Measurements from ENCODE around the gene SYNJ2.

SYNJ2 gene

DNA sequence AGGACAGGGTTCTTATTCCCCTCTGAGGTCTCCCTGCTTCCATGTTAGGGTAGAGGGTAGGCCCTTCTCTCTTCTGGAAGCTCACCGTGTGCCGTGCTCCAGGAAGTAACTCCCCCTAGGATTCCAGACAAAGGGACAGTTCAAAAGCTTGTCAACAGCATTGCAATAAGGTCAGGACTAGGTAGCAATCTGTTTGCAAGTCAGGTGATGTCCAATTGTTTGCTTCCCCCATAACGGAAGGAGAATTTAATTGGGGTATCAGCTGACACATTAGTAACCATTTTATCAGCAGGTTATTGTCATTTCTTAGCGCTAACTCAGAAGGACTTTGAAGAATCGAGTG lies 41.9 kb downstream of the SYNJ2 start:
- Histone ChIP-seq H3K9me3 (ENCODE audit: low read length) (no peaks in the 10 kb centered on the region), H3F3A (ENCODE audit: insufficient read depth, low read length) (no peaks in the 10 kb centered on the region), H2AFZ (ENCODE audit: low read length) (no peak overlapping the region), H3K4me3 (ENCODE audit: low read depth, low read length, poor library complexity, severe bottlenecking) (no peak overlapping the region), H3K9me2 (ENCODE audit: low read depth, low read length) (no peaks in the 10 kb centered on the region), H3K36me3 (ENCODE audit: insufficient read depth, low read length) (no peaks in the 10 kb centered on the region), H3K9ac (ENCODE audit: low read length) (no peak overlapping the region), H3K79me2 (ENCODE audit: insufficient read depth, low read length) (no peaks in the 10 kb centered on the region), H3K4me2 (ENCODE audit: low read length) (no peak overlapping the region), H3K27me3 (ENCODE audit: insufficient read depth, low read length) (peaks cover 4% of the 10 kb centered on the region; the same call in 1 of the 2 replicates), H4K20me1 (ENCODE audit: insufficient read depth, low read length) (no peaks in the 10 kb centered on the region), H3K27ac (ENCODE audit: low read depth, low read length, poor library complexity, severe bottlenecking) (no peak overlapping the region), H3K4me1 (ENCODE audit: insufficient read depth, low read length, severe bottlenecking) (peaks cover 5% of the 10 kb centered on the region)
- no peak for TF ChIP-seq EZH2 (IDR thresholded peaks at IDR 0.05; ENCODE audit: borderline replicate concordance, low read length)

DNA sequence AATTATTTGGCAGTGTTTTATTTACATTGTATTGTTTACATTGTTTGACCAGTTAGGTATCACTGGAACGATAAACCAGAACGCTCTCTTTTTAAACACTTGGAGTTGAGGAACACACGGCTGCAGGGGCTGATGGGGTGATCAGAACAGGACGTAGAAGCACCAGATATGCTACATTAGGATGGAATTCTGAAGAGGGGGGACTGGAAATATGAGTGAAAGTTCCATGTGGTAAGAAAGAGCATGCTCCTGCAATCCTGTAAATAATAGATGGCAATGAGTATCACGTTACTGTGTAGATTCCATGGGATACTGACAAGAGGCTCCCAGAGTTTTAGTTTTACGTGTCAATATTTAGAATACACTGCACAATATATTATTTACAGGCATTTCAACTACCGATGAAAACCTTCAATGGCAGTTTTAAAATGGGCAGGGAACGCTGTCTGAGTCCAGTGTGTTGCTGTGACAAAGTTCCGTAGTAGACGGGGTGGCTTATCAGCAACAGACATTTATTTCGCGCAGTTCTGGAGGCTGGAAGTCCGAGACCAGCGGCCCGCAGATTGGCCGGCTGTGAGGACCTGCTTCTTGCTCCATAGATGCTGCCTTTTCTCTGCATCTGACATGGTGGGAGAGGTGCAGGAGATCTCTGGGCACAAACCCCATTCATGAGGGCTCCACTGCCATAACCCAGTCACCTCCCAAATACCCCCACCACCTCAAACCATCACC lies 43.1 kb downstream of the SYNJ2 start:
- Histone ChIP-seq H2AFZ (ENCODE audit: low read length) (no peak overlapping the region), H3K36me3 (ENCODE audit: insufficient read depth, low read length) (no peaks in the 10 kb centered on the region), H3K4me3 (ENCODE audit: low read depth, low read length, poor library complexity, severe bottlenecking) (no peak overlapping the region), H3K27me3 (ENCODE audit: insufficient read depth, low read length) (peaks cover 5% of the 10 kb centered on the region; the same call in 1 of the 2 replicates), H3K27ac (ENCODE audit: low read depth, low read length, poor library complexity, severe bottlenecking) (no peak overlapping the region), H3K9me2 (ENCODE audit: low read depth, low read length) (no peaks in the 10 kb centered on the region), H3K4me2 (ENCODE audit: low read length) (no peak overlapping the region), H3K4me1 (ENCODE audit: insufficient read depth, low read length, severe bottlenecking) (peaks cover 5% of the 10 kb centered on the region), H3K9ac (ENCODE audit: low read length) (no peak overlapping the region), H3K9me3 (ENCODE audit: low read length) (no peaks in the 10 kb centered on the region), H3K79me2 (ENCODE audit: insufficient read depth, low read length) (no peaks in the 10 kb centered on the region), H3F3A (ENCODE audit: insufficient read depth, low read length) (no peaks in the 10 kb centered on the region), H4K20me1 (ENCODE audit: insufficient read depth, low read length) (no peaks in the 10 kb centered on the region)
- TF ChIP-seq EZH2 (IDR thresholded peaks at IDR 0.05; ENCODE audit: borderline replicate concordance, low read length) = no peak
- TF ChIP-seq, protein P1, sequence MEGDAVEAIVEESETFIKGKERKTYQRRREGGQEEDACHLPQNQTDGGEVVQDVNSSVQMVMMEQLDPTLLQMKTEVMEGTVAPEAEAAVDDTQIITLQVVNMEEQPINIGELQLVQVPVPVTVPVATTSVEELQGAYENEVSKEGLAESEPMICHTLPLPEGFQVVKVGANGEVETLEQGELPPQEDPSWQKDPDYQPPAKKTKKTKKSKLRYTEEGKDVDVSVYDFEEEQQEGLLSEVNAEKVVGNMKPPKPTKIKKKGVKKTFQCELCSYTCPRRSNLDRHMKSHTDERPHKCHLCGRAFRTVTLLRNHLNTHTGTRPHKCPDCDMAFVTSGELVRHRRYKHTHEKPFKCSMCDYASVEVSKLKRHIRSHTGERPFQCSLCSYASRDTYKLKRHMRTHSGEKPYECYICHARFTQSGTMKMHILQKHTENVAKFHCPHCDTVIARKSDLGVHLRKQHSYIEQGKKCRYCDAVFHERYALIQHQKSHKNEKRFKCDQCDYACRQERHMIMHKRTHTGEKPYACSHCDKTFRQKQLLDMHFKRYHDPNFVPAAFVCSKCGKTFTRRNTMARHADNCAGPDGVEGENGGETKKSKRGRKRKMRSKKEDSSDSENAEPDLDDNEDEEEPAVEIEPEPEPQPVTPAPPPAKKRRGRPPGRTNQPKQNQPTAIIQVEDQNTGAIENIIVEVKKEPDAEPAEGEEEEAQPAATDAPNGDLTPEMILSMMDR (IDR thresholded peaks at IDR 0.05; ENCODE audit: low read length) = no peak

DNA sequence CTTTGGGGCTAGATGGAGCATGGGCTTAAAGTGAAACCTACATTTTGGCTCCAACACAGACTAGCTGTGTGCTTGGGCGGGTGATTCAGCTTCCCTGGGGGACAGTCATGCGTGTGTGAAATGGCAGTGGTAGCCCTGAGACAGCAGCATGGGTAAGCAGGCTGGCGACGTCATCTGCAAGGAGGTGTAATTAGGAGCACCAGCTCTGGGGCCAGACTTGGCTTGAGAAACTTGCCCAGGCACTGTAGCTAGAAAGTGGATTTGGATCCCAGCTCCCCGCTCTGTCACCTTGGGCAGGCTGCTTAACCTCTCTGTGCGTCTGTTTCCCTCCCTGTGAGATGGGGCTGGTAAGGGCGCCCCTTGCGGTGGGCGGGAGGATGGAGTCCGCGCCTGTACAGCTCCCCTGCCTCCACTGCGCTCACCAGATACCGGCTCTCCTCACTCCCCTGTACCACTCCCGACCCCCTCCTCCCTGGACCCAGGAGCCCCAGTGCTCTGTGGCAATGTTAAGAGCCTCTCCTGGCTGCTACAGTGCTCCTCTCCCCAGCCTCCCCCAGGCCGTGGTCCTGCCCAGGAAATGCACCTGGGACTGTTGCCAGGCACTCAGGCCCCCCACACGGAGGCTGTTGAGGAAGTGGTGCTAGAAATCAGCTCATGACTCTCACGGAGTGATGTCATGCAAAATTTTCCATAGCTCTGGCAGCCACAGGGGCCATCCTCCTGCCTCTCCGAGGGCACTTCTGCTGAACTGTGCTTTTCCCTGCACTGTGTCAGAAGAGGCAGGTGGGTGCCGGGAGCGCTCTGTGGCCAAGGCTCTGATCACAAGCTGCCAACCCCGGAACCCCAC lies 44.6 kb downstream of the SYNJ2 start:
- no peak overlapping the region for H2AFZ ChIP-seq (ENCODE audit: low read length)
- H3K27ac ChIP-seq (ENCODE audit: low read depth, low read length, poor library complexity, severe bottlenecking) = no peak overlapping the region
- H4K20me1 ChIP-seq (ENCODE audit: insufficient read depth, low read length) = no peaks in the 10 kb centered on the region
- no peak overlapping the region for H3K9ac ChIP-seq (ENCODE audit: low read length)
- TF ChIP-seq, protein P1 (IDR thresholded peaks at IDR 0.05; ENCODE audit: low read length) = peak; percentile 81
- TF ChIP-seq EZH2 (IDR thresholded peaks at IDR 0.05; ENCODE audit: borderline replicate concordance, low read length) = no peak
- peaks cover 5% of the 10 kb centered on the region for H3K4me1 ChIP-seq (ENCODE audit: insufficient read depth, low read length, severe bottlenecking)
- no peak overlapping the region for H3K4me3 ChIP-seq (ENCODE audit: low read depth, low read length, poor library complexity, severe bottlenecking)
- H3K27me3 ChIP-seq (ENCODE audit: insufficient read depth, low read length) = peaks cover 5% of the 10 kb centered on the region; the same call in 1 of the 2 replicates
- no peaks in the 10 kb centered on the region for H3F3A ChIP-seq (ENCODE audit: insufficient read depth, low read length)
- H3K79me2 ChIP-seq (ENCODE audit: insufficient read depth, low read length) = no peaks in the 10 kb centered on the region
- no peaks in the 10 kb centered on the region for H3K9me3 ChIP-seq (ENCODE audit: low read length)
- H3K9me2 ChIP-seq (ENCODE audit: low read depth, low read length) = no peaks in the 10 kb centered on the region
- H3K4me2 ChIP-seq (ENCODE audit: low read length) = peak overlapping the region; percentile 33; the same call in 1 of the 2 replicates
- H3K36me3 ChIP-seq (ENCODE audit: insufficient read depth, low read length) = no peaks in the 10 kb centered on the region
